ENCODE data around the gene DRP2. TPM values are rescaled to one million over a fixed set of nuclear protein-coding genes. Genes with fewer than 3 reads are reported as not detected.

The DRP2 gene
- total and polyA plus RNA-seq, 9 donors = 1.6 to 3.9 (median 2.9) TPM

DNA sequence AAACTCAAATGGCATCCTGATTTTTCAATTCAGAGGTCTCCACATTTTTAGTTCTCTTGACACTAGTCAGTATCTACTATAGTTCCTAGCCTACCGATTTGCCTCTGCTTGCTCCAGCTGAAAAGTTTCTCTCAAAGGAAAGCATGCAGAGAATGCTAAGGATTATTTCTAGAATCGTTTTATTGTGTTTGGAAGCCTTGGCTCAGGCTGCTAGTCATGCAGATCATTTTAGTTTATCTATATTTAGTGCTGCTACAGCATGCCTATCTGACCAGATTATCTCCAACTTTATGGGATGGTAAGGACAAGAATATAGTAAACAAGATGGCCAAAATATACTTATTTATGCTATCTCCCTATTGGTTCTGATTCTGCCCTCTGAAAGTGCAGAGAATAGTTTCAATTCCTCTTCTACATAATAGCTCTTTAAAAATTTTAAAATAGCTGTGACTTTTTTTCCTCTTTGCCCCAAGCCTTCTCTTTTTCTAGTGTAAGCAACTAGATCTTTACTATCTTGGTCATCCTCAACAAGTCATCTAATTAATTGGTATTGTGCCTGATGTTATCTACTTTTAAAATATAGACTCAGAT is 15.7 kb upstream of the DRP2 start:
- no peak overlapping the region for H3K4me3 ChIP-seq (ENCODE audit: low read length)
- WGBS (ENCODE audit: insufficient coverage) = no CpG with 5 or more reads among the region's 2 CpGs
- no peak for DNase-seq

DNA sequence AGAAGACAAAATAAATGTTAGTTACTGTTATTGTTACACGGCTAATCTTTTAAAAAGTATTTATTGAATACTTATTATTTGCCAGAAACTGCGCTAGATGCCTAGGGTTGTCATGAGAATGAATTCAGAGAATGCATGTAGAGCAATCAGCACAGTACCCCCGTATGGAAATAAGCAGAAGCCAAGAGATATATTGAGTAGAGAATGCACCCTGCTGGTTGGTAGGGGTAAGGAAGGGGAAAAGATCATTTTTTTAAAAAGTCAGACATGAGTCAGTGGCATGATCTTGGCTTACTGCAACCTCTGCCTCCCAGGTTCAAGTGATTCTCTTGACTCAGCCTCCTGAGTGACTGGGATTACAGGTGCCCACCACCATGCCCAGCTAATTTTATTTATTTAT is 13.1 kb upstream of the DRP2 start:
- no peaks in the 10 kb centered on the region for H3K4me1 ChIP-seq (ENCODE audit: control insufficient read depth, insufficient read depth, low read length)

More for the DNA sequence above, 15.7 kb upstream of the DRP2 start:
- H3K36me3 ChIP-seq (ENCODE audit: control insufficient read depth, insufficient read depth, low read length) = no peaks in the 10 kb centered on the region
- H3K27ac ChIP-seq (ENCODE audit: low read length) = no peak overlapping the region
- H3K4me1 ChIP-seq (ENCODE audit: control insufficient read depth, insufficient read depth, low read length) = no peaks in the 10 kb centered on the region
- H3K27me3 ChIP-seq (ENCODE audit: control insufficient read depth, insufficient read depth, low read length) = peaks cover 2% of the 10 kb centered on the region
- no peaks in the 10 kb centered on the region for H3K9me3 ChIP-seq (replicated peaks; ENCODE audit: control insufficient read depth, low read depth, low read length)

DNA sequence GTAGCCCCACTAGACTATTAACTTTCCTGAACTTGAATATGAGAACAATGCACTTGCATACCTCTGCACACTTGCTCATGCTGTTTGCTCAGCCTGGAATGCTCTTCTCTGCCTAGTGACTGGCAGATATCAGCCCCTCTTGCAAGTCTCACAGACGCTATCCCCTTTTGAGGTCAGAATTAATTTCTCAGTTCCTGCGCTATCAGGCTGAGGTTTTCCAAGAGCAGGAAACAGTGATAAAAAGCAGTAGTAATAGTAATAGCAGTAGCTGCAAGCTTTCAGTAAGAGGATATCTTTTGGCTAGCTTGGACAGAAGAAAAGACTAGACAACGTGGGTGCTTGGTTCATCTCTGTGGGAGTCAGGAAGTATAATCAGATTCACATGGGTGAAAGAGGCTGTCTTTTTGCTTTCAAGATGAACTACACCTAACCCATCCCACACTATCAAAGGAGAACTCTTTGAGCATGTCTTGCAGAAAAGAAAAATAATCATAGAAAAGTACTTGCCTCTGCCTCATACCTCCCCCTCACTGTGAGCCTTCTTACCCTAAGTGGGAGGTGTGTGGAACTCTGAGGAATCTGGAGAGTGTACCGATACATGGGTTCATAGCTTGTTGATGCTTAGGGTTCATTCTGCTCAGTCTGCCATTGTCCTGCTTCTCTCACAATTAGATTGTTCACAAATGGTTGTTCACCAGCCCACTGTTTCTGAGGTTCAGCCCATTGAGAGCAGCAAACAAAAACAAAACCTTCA is 11.3 kb upstream of the DRP2 start:
- WGBS (ENCODE audit: insufficient coverage) = 0% methylated on average over 1 of the region's 4 CpGs
- Histone ChIP-seq H3K9me3 (replicated peaks; ENCODE audit: control insufficient read depth, low read depth, low read length) (no peaks in the 10 kb centered on the region), H3K27ac (ENCODE audit: low read length) (no peak overlapping the region), H3K27me3 (ENCODE audit: control insufficient read depth, insufficient read depth, low read length) (peaks cover 4% of the 10 kb centered on the region), H3K36me3 (ENCODE audit: control insufficient read depth, insufficient read depth, low read length) (no peaks in the 10 kb centered on the region), H3K4me1 (ENCODE audit: control insufficient read depth, insufficient read depth, low read length) (no peaks in the 10 kb centered on the region), H3K4me3 (ENCODE audit: low read length) (no peak overlapping the region)
- DNase-seq = no peak

More for the DNA sequence above, 13.1 kb upstream of the DRP2 start:
- H3K4me3 ChIP-seq (ENCODE audit: low read length) = no peak overlapping the region
- peak; percentile 24 for DNase-seq
- no peaks in the 10 kb centered on the region for H3K9me3 ChIP-seq (replicated peaks; ENCODE audit: control insufficient read depth, low read depth, low read length)
- peaks cover 2% of the 10 kb centered on the region for H3K27me3 ChIP-seq (ENCODE audit: control insufficient read depth, insufficient read depth, low read length)
- no peak overlapping the region for H3K27ac ChIP-seq (ENCODE audit: low read length)
- no peaks in the 10 kb centered on the region for H3K36me3 ChIP-seq (ENCODE audit: control insufficient read depth, insufficient read depth, low read length)
- WGBS (ENCODE audit: insufficient coverage) = 24% methylated on average over 2 of the region's 3 CpGs

DNA sequence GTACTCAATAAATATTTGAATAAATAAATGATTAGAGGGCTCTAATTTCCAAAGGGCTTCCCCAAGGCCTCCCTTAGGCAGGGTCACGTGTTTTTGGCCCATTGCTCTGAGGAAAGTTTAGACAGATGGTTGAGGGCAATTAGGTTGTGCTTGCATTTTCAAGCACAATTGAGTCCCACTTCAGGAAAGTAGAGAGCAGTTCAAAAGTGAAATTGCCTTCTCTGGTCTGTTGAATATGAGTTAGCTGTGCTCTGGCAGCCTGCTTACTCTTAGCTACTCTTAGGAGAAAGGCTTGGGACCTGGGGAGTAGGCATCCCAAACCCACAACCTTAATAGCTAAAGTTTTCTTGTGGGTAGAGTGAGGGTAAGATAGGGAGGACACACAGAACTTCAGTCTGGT is 9.0 kb upstream of the DRP2 start:
- 57% methylated on average over 1 of the region's 1 CpG for WGBS (ENCODE audit: insufficient coverage)
- H3K27me3 ChIP-seq (ENCODE audit: control insufficient read depth, insufficient read depth, low read length) = peaks cover 2% of the 10 kb centered on the region
- H3K9me3 ChIP-seq (replicated peaks; ENCODE audit: control insufficient read depth, low read depth, low read length) = no peaks in the 10 kb centered on the region
- no peaks in the 10 kb centered on the region for H3K4me1 ChIP-seq (ENCODE audit: control insufficient read depth, insufficient read depth, low read length)
- H3K4me3 ChIP-seq (ENCODE audit: low read length) = no peak overlapping the region
- no peaks in the 10 kb centered on the region for H3K36me3 ChIP-seq (ENCODE audit: control insufficient read depth, insufficient read depth, low read length)
- DNase-seq = no peak
- no peak overlapping the region for H3K27ac ChIP-seq (ENCODE audit: low read length)

DNA sequence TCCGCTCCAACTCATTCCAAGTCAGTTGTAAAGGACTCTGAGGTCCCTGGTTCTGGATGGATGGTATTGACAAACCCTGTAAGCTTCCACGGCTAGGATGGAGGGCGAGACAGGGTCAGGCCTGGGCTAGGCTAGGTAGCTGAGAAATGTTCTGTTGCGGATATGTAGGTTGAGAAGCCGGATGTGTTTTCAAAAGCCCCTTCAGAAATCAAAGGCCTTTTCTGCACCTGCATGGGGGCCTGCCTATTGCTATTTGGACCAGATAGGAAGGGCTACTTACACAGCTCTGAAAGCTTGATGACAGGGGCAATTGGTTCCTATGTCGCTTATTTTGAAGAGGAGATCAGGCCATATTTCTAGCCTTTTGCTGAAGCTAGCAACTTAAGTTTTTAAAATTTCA is 1.9 kb upstream of the DRP2 start:
- DNase-seq = no peak
- 91% methylated on average over 4 of the region's 6 CpGs for WGBS (ENCODE audit: insufficient coverage)
- H3K9me3 ChIP-seq (replicated peaks; ENCODE audit: control insufficient read depth, low read depth, low read length) = no peaks in the 10 kb centered on the region
- no peaks in the 10 kb centered on the region for H3K36me3 ChIP-seq (ENCODE audit: control insufficient read depth, insufficient read depth, low read length)
- peaks cover 24% of the 10 kb centered on the region for H3K27me3 ChIP-seq (ENCODE audit: control insufficient read depth, insufficient read depth, low read length)
- H3K4me1 ChIP-seq (ENCODE audit: control insufficient read depth, insufficient read depth, low read length) = no peaks in the 10 kb centered on the region
- no peak overlapping the region for H3K27ac ChIP-seq (ENCODE audit: low read length)
- no peak overlapping the region for H3K4me3 ChIP-seq (ENCODE audit: low read length)

DNA sequence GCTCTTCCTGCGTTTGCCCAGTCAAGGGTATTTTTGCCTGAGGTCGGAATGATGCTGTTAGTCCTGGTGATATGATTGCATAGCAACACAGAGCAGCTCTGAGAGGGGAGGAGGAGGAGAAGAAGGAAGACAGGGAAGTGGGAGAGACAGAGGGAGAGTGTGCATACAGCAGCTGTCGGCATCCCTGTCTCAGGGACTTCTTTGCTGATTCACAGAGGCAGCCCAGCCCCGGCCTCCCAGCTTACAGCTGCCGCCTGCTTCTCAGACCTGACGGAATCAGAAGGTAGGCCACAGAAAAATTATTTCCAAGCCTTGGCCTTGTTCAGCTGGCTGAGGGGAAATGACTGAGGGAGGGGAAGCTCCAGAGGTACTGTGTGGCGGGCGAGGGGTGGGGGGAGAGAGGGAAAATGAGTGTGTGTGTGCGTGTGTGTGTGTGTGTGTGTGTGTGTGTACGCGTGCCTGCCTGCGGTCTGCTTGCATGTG is 319 bp downstream of the DRP2 start:
- Histone ChIP-seq H3K4me1 (ENCODE audit: control insufficient read depth, insufficient read depth, low read length) (no peaks in the 10 kb centered on the region), H3K27me3 (ENCODE audit: control insufficient read depth, insufficient read depth, low read length) (peaks cover 30% of the 10 kb centered on the region), H3K36me3 (ENCODE audit: control insufficient read depth, insufficient read depth, low read length) (no peaks in the 10 kb centered on the region), H3K27ac (ENCODE audit: low read length) (peak overlapping the region; percentile 59), H3K4me3 (ENCODE audit: low read length) (peak overlapping the region; percentile 9), H3K9me3 (replicated peaks; ENCODE audit: control insufficient read depth, low read depth, low read length) (no peaks in the 10 kb centered on the region)
- peak; percentile 55 for DNase-seq
- WGBS (ENCODE audit: insufficient coverage) = 39% methylated on average over 8 of the region's 12 CpGs

DNA sequence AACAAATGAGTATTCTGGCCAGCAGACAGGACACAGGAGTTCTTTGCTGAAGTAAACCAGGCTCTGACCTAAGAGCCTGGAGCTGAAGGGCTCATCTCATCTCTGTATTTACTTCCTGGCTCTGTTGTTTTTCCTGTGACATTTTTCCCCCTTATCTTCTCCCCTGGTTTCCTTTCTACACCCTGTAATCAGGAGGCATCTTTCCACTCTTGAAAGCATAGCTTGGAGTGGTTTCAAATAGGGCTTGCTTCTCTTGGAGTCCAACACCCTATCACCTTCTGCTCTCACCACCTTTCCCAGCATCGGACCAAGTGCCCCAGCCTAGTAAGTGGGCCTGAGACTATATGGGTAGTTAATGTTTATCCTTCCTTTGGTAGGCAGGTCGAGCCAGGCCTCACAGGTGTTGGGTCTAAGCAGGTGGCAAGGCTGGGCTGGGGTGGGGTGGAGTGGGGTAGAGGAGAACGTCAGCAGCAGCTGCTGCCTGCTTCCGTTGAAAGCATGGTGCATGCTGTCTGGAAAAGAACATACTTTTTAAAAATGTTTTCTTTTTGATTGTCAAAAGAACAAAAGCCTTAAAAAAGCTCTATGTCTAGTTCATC is 1.2 kb downstream of the DRP2 start:
- WGBS (ENCODE audit: insufficient coverage) = 22% methylated on average over 1 of the region's 4 CpGs
- H3K4me1 ChIP-seq (ENCODE audit: control insufficient read depth, insufficient read depth, low read length) = no peaks in the 10 kb centered on the region
- no peak overlapping the region for H3K27ac ChIP-seq (ENCODE audit: low read length)
- no peaks in the 10 kb centered on the region for H3K9me3 ChIP-seq (replicated peaks; ENCODE audit: control insufficient read depth, low read depth, low read length)
- no peaks in the 10 kb centered on the region for H3K36me3 ChIP-seq (ENCODE audit: control insufficient read depth, insufficient read depth, low read length)
- no peak overlapping the region for H3K4me3 ChIP-seq (ENCODE audit: low read length)
- DNase-seq = no peak
- H3K27me3 ChIP-seq (ENCODE audit: control insufficient read depth, insufficient read depth, low read length) = peaks cover 30% of the 10 kb centered on the region

DNA sequence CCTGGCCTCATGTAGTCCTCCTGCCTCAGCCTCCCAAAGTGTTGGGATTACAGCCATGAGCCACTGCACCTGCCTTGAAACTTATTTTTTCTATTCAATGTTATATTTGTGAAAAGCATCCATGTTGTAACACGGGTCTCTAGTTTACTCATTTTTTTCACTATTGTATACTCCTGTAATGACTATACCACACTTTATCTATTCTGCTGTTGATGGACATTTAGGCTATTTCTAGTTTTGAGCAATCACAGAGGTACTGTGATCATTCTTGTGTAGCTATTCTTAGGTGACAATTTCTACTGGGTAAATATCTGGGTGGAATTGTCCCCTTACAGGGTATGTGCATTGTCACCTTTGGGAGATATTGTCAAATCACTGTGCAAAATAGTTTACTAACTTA is 3.6 kb downstream of the DRP2 start:
- peaks cover 19% of the 10 kb centered on the region for H3K27me3 ChIP-seq (ENCODE audit: control insufficient read depth, insufficient read depth, low read length)
- DNase-seq = no peak
- WGBS (ENCODE audit: insufficient coverage) = no CpG with 5 or more reads among the region's 1 CpG

DNA sequence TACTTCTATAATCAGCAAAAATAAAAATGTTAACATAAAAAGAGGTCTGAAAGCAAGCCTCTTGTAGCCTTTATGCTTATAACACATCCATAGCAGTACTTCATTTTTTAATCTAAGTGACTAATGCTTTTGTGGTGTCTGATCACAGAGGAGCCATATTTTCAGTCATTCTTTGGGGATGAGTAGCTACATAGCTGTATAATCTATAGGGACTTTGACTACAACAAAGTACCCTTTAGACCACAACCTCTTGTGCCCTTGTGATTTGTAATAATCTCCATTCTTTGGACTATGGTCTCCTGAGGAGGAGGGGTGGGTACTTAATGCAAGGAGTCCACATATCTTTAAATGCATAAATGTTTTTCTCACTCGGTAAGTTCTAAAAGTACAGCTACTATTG is 9.6 kb downstream of the DRP2 start:
- Histone ChIP-seq H3K27me3 (ENCODE audit: control insufficient read depth, insufficient read depth, low read length) (peaks cover 17% of the 10 kb centered on the region), H3K4me3 (ENCODE audit: low read length) (no peak overlapping the region), H3K4me1 (ENCODE audit: control insufficient read depth, insufficient read depth, low read length) (no peaks in the 10 kb centered on the region), H3K9me3 (replicated peaks; ENCODE audit: control insufficient read depth, low read depth, low read length) (no peaks in the 10 kb centered on the region), H3K36me3 (ENCODE audit: control insufficient read depth, insufficient read depth, low read length) (no peaks in the 10 kb centered on the region), H3K27ac (ENCODE audit: low read length) (no peak overlapping the region)
- no peak for DNase-seq
- no CpG with 5 or more reads among the region's 1 CpG for WGBS (ENCODE audit: insufficient coverage)

More for the DNA sequence above, 3.6 kb downstream of the DRP2 start:
- no peaks in the 10 kb centered on the region for H3K4me1 ChIP-seq (ENCODE audit: control insufficient read depth, insufficient read depth, low read length)
- no peaks in the 10 kb centered on the region for H3K9me3 ChIP-seq (replicated peaks; ENCODE audit: control insufficient read depth, low read depth, low read length)
- H3K4me3 ChIP-seq (ENCODE audit: low read length) = no peak overlapping the region
- H3K36me3 ChIP-seq (ENCODE audit: control insufficient read depth, insufficient read depth, low read length) = no peaks in the 10 kb centered on the region
- H3K27ac ChIP-seq (ENCODE audit: low read length) = no peak overlapping the region

DNA sequence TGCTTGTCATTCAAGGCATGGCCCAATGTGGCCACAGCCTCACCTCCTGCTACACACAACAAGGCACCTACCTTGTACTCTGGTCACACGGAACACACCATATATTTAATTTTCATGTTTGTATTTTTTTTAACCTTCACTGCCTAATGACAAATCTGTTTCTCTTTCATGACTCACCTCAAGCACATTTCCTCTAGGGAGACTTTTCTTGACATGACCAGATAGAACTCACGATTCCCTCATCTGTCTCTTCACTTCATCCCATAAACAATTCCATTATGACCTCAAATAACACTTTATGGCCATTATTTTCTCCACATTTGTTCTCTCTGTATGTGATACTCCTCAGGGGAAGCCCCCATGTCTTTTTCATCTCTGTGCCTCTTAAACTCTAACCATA is 11.1 kb downstream of the DRP2 start:
- 55% methylated on average over 1 of the region's 2 CpGs for WGBS (ENCODE audit: insufficient coverage)
- Histone ChIP-seq H3K4me1 (ENCODE audit: control insufficient read depth, insufficient read depth, low read length) (no peaks in the 10 kb centered on the region), H3K9me3 (replicated peaks; ENCODE audit: control insufficient read depth, low read depth, low read length) (no peaks in the 10 kb centered on the region), H3K36me3 (ENCODE audit: control insufficient read depth, insufficient read depth, low read length) (no peaks in the 10 kb centered on the region), H3K27ac (ENCODE audit: low read length) (no peak overlapping the region), H3K27me3 (ENCODE audit: control insufficient read depth, insufficient read depth, low read length) (peaks cover 21% of the 10 kb centered on the region), H3K4me3 (ENCODE audit: low read length) (no peak overlapping the region)
- DNase-seq = no peak

Data from muscle of leg (tissue), 11 donors.